Adrenal gland (tissue), 5 donors: ENCODE measurements around the gene MKI67.

Source experiments
- POLR2A ChIP-seq, 2 donors: fragments of 450-650 bp; IDR thresholded peaks; one replicate each; pipeline ENCODE4 v1.6.1; 2017; ENCODE audit warnings: antibody characterized with exemption in 2 of 2, mild to moderate bottlenecking in 2 of 2, moderate library complexity in 1 of 2
- TF ChIP-seq, protein P1 (sequence below), 6 experiments: fragments of 450-650 bp in 4 of 6; fragments of 200-600 bp in 2 of 6; sonication (generic) in 1 of 6; IDR thresholded peaks; 1 replicate in 5 of 6; 2 replicates in 1 of 6; pipeline versions ENCODE4 v1.5.1 to v1.8.0; 2016 to 2021; ENCODE audit warnings: antibody characterized with exemption in 6 of 6, mild to moderate bottlenecking in 2 of 6, moderate library complexity in 1 of 6
- donor health status: DM: no; HTN: no; CAD: no.

DNA sequence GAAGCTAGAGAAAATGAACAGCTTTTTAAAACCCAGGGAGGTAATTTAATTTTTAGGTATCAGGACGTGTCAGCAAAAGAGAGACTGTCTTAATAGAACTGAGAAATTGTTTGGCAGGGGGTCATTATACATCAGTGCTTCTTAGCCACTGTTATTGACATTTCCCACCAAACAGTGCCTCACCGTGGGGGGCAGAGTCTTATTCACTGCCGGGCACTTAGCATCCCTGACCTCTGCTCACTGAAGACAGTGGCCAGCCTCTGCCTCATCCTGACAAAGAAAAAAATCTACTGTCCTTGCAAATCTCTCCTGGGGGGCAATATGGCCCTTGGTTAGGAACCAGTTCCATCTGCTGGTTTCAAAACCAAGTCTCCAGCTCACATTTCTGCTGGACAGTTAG, 14.2 kb upstream of the MKI67 start:
- TF ChIP-seq, protein P1, sequence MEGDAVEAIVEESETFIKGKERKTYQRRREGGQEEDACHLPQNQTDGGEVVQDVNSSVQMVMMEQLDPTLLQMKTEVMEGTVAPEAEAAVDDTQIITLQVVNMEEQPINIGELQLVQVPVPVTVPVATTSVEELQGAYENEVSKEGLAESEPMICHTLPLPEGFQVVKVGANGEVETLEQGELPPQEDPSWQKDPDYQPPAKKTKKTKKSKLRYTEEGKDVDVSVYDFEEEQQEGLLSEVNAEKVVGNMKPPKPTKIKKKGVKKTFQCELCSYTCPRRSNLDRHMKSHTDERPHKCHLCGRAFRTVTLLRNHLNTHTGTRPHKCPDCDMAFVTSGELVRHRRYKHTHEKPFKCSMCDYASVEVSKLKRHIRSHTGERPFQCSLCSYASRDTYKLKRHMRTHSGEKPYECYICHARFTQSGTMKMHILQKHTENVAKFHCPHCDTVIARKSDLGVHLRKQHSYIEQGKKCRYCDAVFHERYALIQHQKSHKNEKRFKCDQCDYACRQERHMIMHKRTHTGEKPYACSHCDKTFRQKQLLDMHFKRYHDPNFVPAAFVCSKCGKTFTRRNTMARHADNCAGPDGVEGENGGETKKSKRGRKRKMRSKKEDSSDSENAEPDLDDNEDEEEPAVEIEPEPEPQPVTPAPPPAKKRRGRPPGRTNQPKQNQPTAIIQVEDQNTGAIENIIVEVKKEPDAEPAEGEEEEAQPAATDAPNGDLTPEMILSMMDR (IDR thresholded peaks at IDR 0.05) = no peak
- TF ChIP-seq POLR2A (IDR thresholded peaks at IDR 0.05) = no peak
